Measurements from ENCODE around the gene ACBD5.

Gene ACBD5

GRCh38 chr10:27241652-27242472 lies 1.3 kb upstream of the ACBD5 start (continued):
- 0 out of 2 replicates have a peak, but pooled peaks have one; percentile 57 for TF ChIP-seq ZNF518A (tag by site-specific recombination; conservative IDR thresholded peaks at IDR 0.05; ENCODE audit: low read depth)
- TF ChIP-seq ZFP41 (tag by site-specific recombination; IDR thresholded peaks at IDR 0.05; ENCODE audit: borderline replicate concordance), result no peak
- 0 out of 2 replicates have a peak, but pooled peaks have one; percentile 22 for TF ChIP-seq ZNF24 (tag by site-specific recombination; IDR thresholded peaks at IDR 0.05)
- TF ChIP-seq, protein P1, sequence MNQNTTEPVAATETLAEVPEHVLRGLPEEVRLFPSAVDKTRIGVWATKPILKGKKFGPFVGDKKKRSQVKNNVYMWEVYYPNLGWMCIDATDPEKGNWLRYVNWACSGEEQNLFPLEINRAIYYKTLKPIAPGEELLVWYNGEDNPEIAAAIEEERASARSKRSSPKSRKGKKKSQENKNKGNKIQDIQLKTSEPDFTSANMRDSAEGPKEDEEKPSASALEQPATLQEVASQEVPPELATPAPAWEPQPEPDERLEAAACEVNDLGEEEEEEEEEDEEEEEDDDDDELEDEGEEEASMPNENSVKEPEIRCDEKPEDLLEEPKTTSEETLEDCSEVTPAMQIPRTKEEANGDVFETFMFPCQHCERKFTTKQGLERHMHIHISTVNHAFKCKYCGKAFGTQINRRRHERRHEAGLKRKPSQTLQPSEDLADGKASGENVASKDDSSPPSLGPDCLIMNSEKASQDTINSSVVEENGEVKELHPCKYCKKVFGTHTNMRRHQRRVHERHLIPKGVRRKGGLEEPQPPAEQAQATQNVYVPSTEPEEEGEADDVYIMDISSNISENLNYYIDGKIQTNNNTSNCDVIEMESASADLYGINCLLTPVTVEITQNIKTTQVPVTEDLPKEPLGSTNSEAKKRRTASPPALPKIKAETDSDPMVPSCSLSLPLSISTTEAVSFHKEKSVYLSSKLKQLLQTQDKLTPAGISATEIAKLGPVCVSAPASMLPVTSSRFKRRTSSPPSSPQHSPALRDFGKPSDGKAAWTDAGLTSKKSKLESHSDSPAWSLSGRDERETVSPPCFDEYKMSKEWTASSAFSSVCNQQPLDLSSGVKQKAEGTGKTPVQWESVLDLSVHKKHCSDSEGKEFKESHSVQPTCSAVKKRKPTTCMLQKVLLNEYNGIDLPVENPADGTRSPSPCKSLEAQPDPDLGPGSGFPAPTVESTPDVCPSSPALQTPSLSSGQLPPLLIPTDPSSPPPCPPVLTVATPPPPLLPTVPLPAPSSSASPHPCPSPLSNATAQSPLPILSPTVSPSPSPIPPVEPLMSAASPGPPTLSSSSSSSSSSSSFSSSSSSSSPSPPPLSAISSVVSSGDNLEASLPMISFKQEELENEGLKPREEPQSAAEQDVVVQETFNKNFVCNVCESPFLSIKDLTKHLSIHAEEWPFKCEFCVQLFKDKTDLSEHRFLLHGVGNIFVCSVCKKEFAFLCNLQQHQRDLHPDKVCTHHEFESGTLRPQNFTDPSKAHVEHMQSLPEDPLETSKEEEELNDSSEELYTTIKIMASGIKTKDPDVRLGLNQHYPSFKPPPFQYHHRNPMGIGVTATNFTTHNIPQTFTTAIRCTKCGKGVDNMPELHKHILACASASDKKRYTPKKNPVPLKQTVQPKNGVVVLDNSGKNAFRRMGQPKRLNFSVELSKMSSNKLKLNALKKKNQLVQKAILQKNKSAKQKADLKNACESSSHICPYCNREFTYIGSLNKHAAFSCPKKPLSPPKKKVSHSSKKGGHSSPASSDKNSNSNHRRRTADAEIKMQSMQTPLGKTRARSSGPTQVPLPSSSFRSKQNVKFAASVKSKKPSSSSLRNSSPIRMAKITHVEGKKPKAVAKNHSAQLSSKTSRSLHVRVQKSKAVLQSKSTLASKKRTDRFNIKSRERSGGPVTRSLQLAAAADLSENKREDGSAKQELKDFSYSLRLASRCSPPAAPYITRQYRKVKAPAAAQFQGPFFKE (tag by site-specific recombination; IDR thresholded peaks at IDR 0.05; ENCODE audit: borderline replicate concordance), result no peak
- TF ChIP-seq PRDM1 (tag by site-specific recombination; IDR thresholded peaks at IDR 0.05), result no peak
- TF ChIP-seq, protein P2, sequence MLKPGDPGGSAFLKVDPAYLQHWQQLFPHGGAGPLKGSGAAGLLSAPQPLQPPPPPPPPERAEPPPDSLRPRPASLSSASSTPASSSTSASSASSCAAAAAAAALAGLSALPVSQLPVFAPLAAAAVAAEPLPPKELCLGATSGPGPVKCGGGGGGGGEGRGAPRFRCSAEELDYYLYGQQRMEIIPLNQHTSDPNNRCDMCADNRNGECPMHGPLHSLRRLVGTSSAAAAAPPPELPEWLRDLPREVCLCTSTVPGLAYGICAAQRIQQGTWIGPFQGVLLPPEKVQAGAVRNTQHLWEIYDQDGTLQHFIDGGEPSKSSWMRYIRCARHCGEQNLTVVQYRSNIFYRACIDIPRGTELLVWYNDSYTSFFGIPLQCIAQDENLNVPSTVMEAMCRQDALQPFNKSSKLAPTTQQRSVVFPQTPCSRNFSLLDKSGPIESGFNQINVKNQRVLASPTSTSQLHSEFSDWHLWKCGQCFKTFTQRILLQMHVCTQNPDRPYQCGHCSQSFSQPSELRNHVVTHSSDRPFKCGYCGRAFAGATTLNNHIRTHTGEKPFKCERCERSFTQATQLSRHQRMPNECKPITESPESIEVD (tag by site-specific recombination; IDR thresholded peaks at IDR 0.05), result no peak
- TF ChIP-seq SALL2 (tag by site-specific recombination; IDR thresholded peaks at IDR 0.05; ENCODE audit: borderline replicate concordance), result no peak
- no peak for TF ChIP-seq ZNF549 (tag by site-specific recombination; IDR thresholded peaks at IDR 0.05)
- no peak for TF ChIP-seq MZF1 (tag by site-specific recombination; IDR thresholded peaks at IDR 0.05; ENCODE audit: borderline replicate concordance)
- TF ChIP-seq, protein P3, sequence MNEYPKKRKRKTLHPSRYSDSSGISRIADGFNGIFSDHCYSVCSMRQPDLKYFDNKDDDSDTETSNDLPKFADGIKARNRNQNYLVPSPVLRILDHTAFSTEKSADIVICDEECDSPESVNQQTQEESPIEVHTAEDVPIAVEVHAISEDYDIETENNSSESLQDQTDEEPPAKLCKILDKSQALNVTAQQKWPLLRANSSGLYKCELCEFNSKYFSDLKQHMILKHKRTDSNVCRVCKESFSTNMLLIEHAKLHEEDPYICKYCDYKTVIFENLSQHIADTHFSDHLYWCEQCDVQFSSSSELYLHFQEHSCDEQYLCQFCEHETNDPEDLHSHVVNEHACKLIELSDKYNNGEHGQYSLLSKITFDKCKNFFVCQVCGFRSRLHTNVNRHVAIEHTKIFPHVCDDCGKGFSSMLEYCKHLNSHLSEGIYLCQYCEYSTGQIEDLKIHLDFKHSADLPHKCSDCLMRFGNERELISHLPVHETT (tag by site-specific recombination; IDR thresholded peaks at IDR 0.05), result no peak; the same call in 1 of the 2 replicates
- no peak for TF ChIP-seq EGR2 (tag by site-specific recombination; IDR thresholded peaks at IDR 0.05; ENCODE audit: low read depth)
- 0 out of 2 replicates have a peak, but pooled peaks have one; percentile 32 for TF ChIP-seq ZNF610 (tag by site-specific recombination; IDR thresholded peaks at IDR 0.05; ENCODE audit: borderline replicate concordance)
- TF ChIP-seq SP2 (tag by site-specific recombination; IDR thresholded peaks at IDR 0.05), result peak; percentile 88
- peak; percentile 67; the same call in 1 of the 2 replicates for TF ChIP-seq ZNF10 (tag by site-specific recombination; IDR thresholded peaks at IDR 0.05)
- TF ChIP-seq ZBTB1 (tag by site-specific recombination; IDR thresholded peaks at IDR 0.05), result no peak
- TF ChIP-seq ZNF792 (tag by site-specific recombination; IDR thresholded peaks at IDR 0.05), result no peak
- no peak for TF ChIP-seq SETDB1 (IDR thresholded peaks at IDR 0.05; ENCODE audit: insufficient read length, low read length)
- peak; percentile 94 for TF ChIP-seq ZNF580 (tag by site-specific recombination; IDR thresholded peaks at IDR 0.05)
- peak; percentile 97 for TF ChIP-seq ZEB2 (tag by site-specific recombination; IDR thresholded peaks at IDR 0.05)
- TF ChIP-seq YY2 (tag by site-specific recombination; IDR thresholded peaks at IDR 0.05), result peak; percentile 46; the same call in 1 of the 2 replicates
- TF ChIP-seq BCL11A (tag by site-specific recombination; IDR thresholded peaks at IDR 0.05; ENCODE audit: low read depth), result peak; percentile 88; the same call in 1 of the 2 replicates
- no peak for TF ChIP-seq ZNF175 (tag by site-specific recombination; IDR thresholded peaks at IDR 0.05)
- TF ChIP-seq ZSCAN16 (tag by site-specific recombination; IDR thresholded peaks at IDR 0.05), result no peak
- TF ChIP-seq GFI1B (tag by site-specific recombination; IDR thresholded peaks at IDR 0.05), result no peak
- no peak for TF ChIP-seq ZNF621 (tag by site-specific recombination; IDR thresholded peaks at IDR 0.05)
